HepG2 (cell line): ENCODE data around the gene VASN. TPM values are rescaled to one million over a fixed set of nuclear protein-coding genes. Genes with fewer than 3 reads are reported as not detected.

ENCODE experiments used
- ADNP ChIP-seq: sonication (generic); formaldehyde crosslinking; IDR thresholded peaks from 2 replicates; pipeline ENCODE4 v1.4.0; 2020; ENCODE audit warnings: missing genetic modification reagents
- ARNT ChIP-seq: fragments of 450-650 bp; IDR thresholded peaks from 2 replicates; pipeline ENCODE4 v1.6.1; 2017
- ATAD3A ChIP-seq: sonication (generic); formaldehyde crosslinking; IDR thresholded peaks from 2 replicates; pipeline ENCODE4 v1.4.0; 2020; ENCODE audit warnings: missing genetic modification reagents
- FOSL1 ChIP-seq: sonication (generic); formaldehyde crosslinking; IDR thresholded peaks from 2 replicates; pipeline ENCODE4 v1.9.0; 2021; ENCODE audit warnings: missing genetic modification reagents, borderline replicate concordance
- FOXM1 ChIP-seq: sonication (generic); formaldehyde crosslinking; IDR thresholded peaks from 2 replicates; pipeline ENCODE4 v1.5.0; 2020; ENCODE audit warnings: missing genetic modification reagents
- GFI1 ChIP-seq: sonication (generic); formaldehyde crosslinking; IDR thresholded peaks from 2 replicates; pipeline ENCODE4 v1.5.0; 2020; ENCODE audit warnings: missing genetic modification reagents, mild to moderate bottlenecking, borderline replicate concordance
- MAZ ChIP-seq, 2 experiments: sonication (generic) in 1 of 2; formaldehyde crosslinking in 1 of 2; IDR thresholded peaks; 2 replicates each; pipeline versions ENCODE4 v1.5.0 to v1.6.1; 2012 to 2020; ENCODE audit warnings: low read depth in 2 of 2, mild to moderate bottlenecking in 2 of 2, borderline replicate concordance in 1 of 2, improper control_type of control experiment in 1 of 2, low read length in 1 of 2, missing genetic modification reagents in 1 of 2, moderate library complexity in 1 of 2
- MED13 ChIP-seq: sonication (generic); formaldehyde crosslinking; IDR thresholded peaks from 2 replicates; pipeline ENCODE4 v1.5.0; 2020; ENCODE audit warnings: missing genetic modification reagents
- MXD4 ChIP-seq: IDR thresholded peaks from 2 replicates; pipeline ENCODE4 v1.6.1; 2016; ENCODE audit warnings: mild to moderate bottlenecking, missing biosample characterization, missing genetic modification reagents
- NAIF1 ChIP-seq: sonication (generic); formaldehyde crosslinking; IDR thresholded peaks from 2 replicates; pipeline ENCODE4 v1.5.0; 2020; ENCODE audit warnings: mild to moderate bottlenecking, missing genetic modification reagents, borderline replicate concordance
- PCBP1 ChIP-seq: fragments of 200-400 bp; formaldehyde crosslinking; IDR thresholded peaks from 2 replicates; pipeline ENCODE4 v1.6.1; 2017; ENCODE audit warnings: mild to moderate bottlenecking, low read depth, low read length, borderline replicate concordance
- PHB2 ChIP-seq: fragments of 450-650 bp; IDR thresholded peaks from 2 replicates; pipeline ENCODE4 v1.6.1; 2018; ENCODE audit not compliant: partially characterized antibody
- SMARCE1 ChIP-seq: fragments of 450-650 bp; IDR thresholded peaks from 2 replicates; pipeline ENCODE4 v1.6.1; 2017; ENCODE audit warnings: borderline replicate concordance
- ZFP41 ChIP-seq: sonication (generic); formaldehyde crosslinking; IDR thresholded peaks from 2 replicates; pipeline ENCODE4 v1.4.0; 2020; ENCODE audit warnings: mild to moderate bottlenecking, missing genetic modification reagents, borderline replicate concordance
- ZNF143 ChIP-seq: sonication (generic); formaldehyde crosslinking; IDR thresholded peaks from 2 replicates; pipeline ENCODE4 v1.4.0; 2020; ENCODE audit warnings: missing genetic modification reagents
- ZNF230 ChIP-seq: sonication (generic); formaldehyde crosslinking; IDR thresholded peaks from 2 replicates; pipeline ENCODE4 v1.4.0; 2020; ENCODE audit warnings: mild to moderate bottlenecking, missing genetic modification reagents
- ZNF34 ChIP-seq: sonication (generic); formaldehyde crosslinking; IDR thresholded peaks from 2 replicates; pipeline ENCODE4 v1.4.0; 2020; ENCODE audit warnings: mild to moderate bottlenecking, missing genetic modification reagents, borderline replicate concordance
- ZNF432 ChIP-seq: sonication (generic); formaldehyde crosslinking; IDR thresholded peaks from 2 replicates; pipeline ENCODE4 v1.5.0; 2020; ENCODE audit warnings: missing genetic modification reagents, mild to moderate bottlenecking, borderline replicate concordance
- ZNF44 ChIP-seq: sonication (generic); formaldehyde crosslinking; IDR thresholded peaks from 2 replicates; pipeline ENCODE4 v1.5.1; 2020; ENCODE audit warnings: mild to moderate bottlenecking, missing genetic modification reagents
- ZNF703 ChIP-seq: sonication (generic); formaldehyde crosslinking; IDR thresholded peaks from 2 replicates; pipeline ENCODE4 v1.5.1; 2020; ENCODE audit warnings: missing genetic modification reagents, mild to moderate bottlenecking, moderate library complexity, borderline replicate concordance
- ZNF737 ChIP-seq: sonication (generic); formaldehyde crosslinking; IDR thresholded peaks from 2 replicates; pipeline ENCODE4 v1.5.0; 2020; ENCODE audit warnings: missing genetic modification reagents, mild to moderate bottlenecking, borderline replicate concordance
- ZNF879 ChIP-seq: sonication (generic); formaldehyde crosslinking; IDR thresholded peaks from 2 replicates; pipeline ENCODE4 v1.8.1; 2023; ENCODE audit warnings: missing genetic modification reagents
- ZSCAN29 ChIP-seq: sonication (generic); formaldehyde crosslinking; conservative IDR thresholded peaks from 2 replicates; pipeline ENCODE4 v1.4.0; 2020; ENCODE audit warnings: mild to moderate bottlenecking, missing genetic modification reagents
- polyA plus RNA-seq, 8 experiments: library from polyadenylated mRNA; depleted of rRNA in 3 of 8; stranded (reverse) in 7 of 8; unstranded in 1 of 8; fragments of >200 nt; fragmentation: Illumina TruSeq in 4 of 8; extraction: Trizol in 4 of 8; gene quantifications; 2 replicates each; pipeline versions ENCODE4 v1.2.1 to v1.2.3, GENCODE V29; 2011 to 2016; ENCODE audit warnings: low read depth in 4 of 8, missing spikeins in 1 of 8, mixed read lengths in 1 of 8; ENCODE audit not compliant: insufficient read depth in 1 of 8
- total RNA-seq, 5 experiments: library from RNA; depleted of rRNA; stranded (reverse); fragments of >200 nt; fragmentation: Illumina TruSeq; extraction: Trizol; gene quantifications; 2 replicates each; pipeline ENCODE4 v1.2.3, GENCODE V29; 2016; ENCODE audit warnings: low read depth in 1 of 5
- TF ChIP-seq, protein P1 (sequence below): IDR thresholded peaks from 2 replicates; pipeline ENCODE4 v1.6.1; 2016; ENCODE audit warnings: low read depth, control low read depth
- TF ChIP-seq, protein P2 (sequence below): sonication (generic); formaldehyde crosslinking; IDR thresholded peaks from 2 replicates; pipeline ENCODE4; 2020; ENCODE audit warnings: missing genetic modification reagents, mild to moderate bottlenecking, borderline replicate concordance
- TF ChIP-seq, protein P3 (sequence below): sonication (generic); formaldehyde crosslinking; conservative IDR thresholded peaks from 2 replicates; pipeline ENCODE4 v1.8.0; 2022; ENCODE audit warnings: missing genetic modification reagents

The VASN gene
- total and polyA plus RNA-seq, 2 of the 13 experiments (the other 11 are each of a cell fraction or from before 2014, with no cell fraction given) = 8.4 to 18.2 TPM

DNA sequence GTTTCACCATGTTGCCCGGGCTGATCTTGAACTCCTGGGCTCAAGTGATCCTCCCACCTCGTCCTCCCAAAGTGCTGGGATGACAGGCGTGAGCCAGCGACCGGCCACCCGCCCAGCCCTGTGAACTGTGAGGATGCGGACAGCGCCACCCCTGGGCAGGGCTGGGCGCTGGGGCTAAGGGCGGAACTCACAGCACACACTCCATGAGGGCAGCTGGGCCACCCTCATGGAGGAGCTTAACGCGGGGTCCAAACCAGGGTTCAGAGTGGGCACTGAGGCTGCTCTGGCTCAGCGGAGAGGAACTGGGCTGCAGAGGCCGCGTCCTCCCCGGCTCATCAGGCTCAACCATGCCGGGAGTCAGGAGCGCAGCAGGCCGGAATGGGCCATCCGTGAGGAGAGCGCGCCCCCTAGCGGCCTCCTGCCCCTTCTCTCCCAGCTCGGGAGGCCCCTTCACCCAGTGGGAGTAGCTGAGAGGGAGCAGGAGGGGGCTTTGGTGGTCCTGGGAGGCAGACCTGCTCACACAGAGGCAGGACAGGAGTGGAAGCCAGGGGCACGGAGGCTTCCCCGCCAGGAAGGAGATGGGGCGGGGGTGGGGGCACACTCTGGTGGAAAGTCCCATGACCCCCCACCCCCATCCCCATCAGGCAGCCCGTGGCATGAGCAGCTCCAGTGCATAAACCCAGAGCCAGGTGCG, 30.9 kb downstream of the VASN start (continued):
- no peak for TF ChIP-seq ZSCAN29 (CRISPR knock-in tag)
- no peak for TF ChIP-seq ZNF230 (CRISPR knock-in tag)
- no peak for TF ChIP-seq ZNF879 (CRISPR knock-in tag)
- TF ChIP-seq, protein P1, sequence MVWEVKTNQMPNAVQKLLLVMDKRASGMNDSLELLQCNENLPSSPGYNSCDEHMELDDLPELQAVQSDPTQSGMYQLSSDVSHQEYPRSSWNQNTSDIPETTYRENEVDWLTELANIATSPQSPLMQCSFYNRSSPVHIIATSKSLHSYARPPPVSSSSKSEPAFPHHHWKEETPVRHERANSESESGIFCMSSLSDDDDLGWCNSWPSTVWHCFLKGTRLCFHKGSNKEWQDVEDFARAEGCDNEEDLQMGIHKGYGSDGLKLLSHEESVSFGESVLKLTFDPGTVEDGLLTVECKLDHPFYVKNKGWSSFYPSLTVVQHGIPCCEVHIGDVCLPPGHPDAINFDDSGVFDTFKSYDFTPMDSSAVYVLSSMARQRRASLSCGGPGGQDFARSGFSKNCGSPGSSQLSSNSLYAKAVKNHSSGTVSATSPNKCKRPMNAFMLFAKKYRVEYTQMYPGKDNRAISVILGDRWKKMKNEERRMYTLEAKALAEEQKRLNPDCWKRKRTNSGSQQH (CRISPR knock-in tag) = no peak
- TF ChIP-seq MED13 (CRISPR knock-in tag) = no peak
- TF ChIP-seq, protein P2, sequence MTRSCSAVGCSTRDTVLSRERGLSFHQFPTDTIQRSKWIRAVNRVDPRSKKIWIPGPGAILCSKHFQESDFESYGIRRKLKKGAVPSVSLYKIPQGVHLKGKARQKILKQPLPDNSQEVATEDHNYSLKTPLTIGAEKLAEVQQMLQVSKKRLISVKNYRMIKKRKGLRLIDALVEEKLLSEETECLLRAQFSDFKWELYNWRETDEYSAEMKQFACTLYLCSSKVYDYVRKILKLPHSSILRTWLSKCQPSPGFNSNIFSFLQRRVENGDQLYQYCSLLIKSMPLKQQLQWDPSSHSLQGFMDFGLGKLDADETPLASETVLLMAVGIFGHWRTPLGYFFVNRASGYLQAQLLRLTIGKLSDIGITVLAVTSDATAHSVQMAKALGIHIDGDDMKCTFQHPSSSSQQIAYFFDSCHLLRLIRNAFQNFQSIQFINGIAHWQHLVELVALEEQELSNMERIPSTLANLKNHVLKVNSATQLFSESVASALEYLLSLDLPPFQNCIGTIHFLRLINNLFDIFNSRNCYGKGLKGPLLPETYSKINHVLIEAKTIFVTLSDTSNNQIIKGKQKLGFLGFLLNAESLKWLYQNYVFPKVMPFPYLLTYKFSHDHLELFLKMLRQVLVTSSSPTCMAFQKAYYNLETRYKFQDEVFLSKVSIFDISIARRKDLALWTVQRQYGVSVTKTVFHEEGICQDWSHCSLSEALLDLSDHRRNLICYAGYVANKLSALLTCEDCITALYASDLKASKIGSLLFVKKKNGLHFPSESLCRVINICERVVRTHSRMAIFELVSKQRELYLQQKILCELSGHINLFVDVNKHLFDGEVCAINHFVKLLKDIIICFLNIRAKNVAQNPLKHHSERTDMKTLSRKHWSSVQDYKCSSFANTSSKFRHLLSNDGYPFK (CRISPR knock-in tag) = no peak
- TF ChIP-seq NAIF1 (CRISPR knock-in tag) = no peak
- no peak for TF ChIP-seq ATAD3A (CRISPR knock-in tag)
- TF ChIP-seq ZNF432 = no peak
- TF ChIP-seq MAZ (IDR thresholded peaks at IDR 0.05; ENCODE audit: borderline replicate concordance, low read depth, low read length) = no peak
- 0 out of 2 replicates have a peak, but pooled peaks have one; percentile 31 for TF ChIP-seq MAZ (CRISPR knock-in tag; IDR thresholded peaks at IDR 0.05; ENCODE audit: low read depth)
- no peak for TF ChIP-seq PHB2
- no peak for TF ChIP-seq ARNT
- TF ChIP-seq GFI1 = no peak
- TF ChIP-seq, protein P3, sequence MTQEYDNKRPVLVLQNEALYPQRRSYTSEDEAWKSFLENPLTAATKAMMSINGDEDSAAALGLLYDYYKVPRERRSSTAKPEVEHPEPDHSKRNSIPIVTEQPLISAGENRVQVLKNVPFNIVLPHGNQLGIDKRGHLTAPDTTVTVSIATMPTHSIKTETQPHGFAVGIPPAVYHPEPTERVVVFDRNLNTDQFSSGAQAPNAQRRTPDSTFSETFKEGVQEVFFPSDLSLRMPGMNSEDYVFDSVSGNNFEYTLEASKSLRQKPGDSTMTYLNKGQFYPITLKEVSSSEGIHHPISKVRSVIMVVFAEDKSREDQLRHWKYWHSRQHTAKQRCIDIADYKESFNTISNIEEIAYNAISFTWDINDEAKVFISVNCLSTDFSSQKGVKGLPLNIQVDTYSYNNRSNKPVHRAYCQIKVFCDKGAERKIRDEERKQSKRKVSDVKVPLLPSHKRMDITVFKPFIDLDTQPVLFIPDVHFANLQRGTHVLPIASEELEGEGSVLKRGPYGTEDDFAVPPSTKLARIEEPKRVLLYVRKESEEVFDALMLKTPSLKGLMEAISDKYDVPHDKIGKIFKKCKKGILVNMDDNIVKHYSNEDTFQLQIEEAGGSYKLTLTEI (CRISPR knock-in tag) = no peak
- no peak for TF ChIP-seq ZFP41 (CRISPR knock-in tag)
- no peak for TF ChIP-seq FOSL1 (CRISPR knock-in tag)
- 0 out of 2 replicates have a peak, but pooled peaks have one; percentile 65 for TF ChIP-seq ZNF34 (CRISPR knock-in tag)
- no peak for TF ChIP-seq ZNF44
- TF ChIP-seq SMARCE1 = no peak
- no peak for TF ChIP-seq ZNF737 (CRISPR knock-in tag)
- no peak for TF ChIP-seq ZNF143
- TF ChIP-seq ADNP = no peak
- TF ChIP-seq MXD4 (CRISPR knock-in tag) = 0 out of 2 replicates have a peak, but pooled peaks have one; percentile 40
- TF ChIP-seq PCBP1 = 0 out of 2 replicates have a peak, but pooled peaks have one; percentile 62
- no peak for TF ChIP-seq FOXM1 (CRISPR knock-in tag)
- no peak for TF ChIP-seq ZNF703 (CRISPR knock-in tag)
